Epithelial cell of prostate (primary cell): ENCODE results near the gene ARHGAP40.
"Not testable (repeated sequence)": the region's sequence is repeated elsewhere in the genome, so short reads cannot be mapped to it uniquely, and the experiment has no call there.

Source experiments
- DNase-seq: peaks from one replicate; pipeline ENCODE4 v3.0.0-alpha.2; 2011; ENCODE audit warnings: low read depth, low spot score
- H3K27ac ChIP-seq: fragments of 450-650 bp; 2 replicates; pipeline ENCODE4 v1.5.1; 2017; ENCODE audit warnings: mild to moderate bottlenecking

The ARHGAP40 gene

GRCh38 chr20:38586181-38586525, 15.5 kb upstream of the ARHGAP40 start:
- H3K27ac ChIP-seq, result no peak overlapping the region
- no peak for DNase-seq

DNA sequence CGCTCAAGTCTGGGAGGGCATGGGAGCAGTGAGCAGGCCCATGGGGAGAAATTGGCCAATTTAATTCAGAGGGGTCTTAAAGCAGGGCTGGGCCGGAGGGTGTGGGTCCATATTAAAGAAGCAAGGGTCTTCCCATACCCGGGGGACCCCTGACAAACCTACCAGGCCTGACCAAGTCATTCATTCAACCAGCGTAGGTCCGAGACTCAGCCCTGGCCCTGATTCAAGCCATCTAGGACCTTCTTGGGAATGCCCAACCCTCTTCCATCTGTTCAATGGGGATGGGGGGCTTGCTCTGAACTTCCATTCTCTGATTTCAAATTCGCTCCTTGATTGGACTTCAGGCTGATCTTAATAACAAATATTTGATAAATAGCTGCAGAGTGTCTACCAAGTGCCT, 13.3 kb upstream of the ARHGAP40 start:
- DNase-seq, result no peak
- no peak overlapping the region for H3K27ac ChIP-seq

- no peak for DNase-seq
- H3K27ac ChIP-seq, result no peak overlapping the region
Measured at GRCh38 chr20:38589351-38589750, 12.3 kb upstream of the ARHGAP40 start.

DNA sequence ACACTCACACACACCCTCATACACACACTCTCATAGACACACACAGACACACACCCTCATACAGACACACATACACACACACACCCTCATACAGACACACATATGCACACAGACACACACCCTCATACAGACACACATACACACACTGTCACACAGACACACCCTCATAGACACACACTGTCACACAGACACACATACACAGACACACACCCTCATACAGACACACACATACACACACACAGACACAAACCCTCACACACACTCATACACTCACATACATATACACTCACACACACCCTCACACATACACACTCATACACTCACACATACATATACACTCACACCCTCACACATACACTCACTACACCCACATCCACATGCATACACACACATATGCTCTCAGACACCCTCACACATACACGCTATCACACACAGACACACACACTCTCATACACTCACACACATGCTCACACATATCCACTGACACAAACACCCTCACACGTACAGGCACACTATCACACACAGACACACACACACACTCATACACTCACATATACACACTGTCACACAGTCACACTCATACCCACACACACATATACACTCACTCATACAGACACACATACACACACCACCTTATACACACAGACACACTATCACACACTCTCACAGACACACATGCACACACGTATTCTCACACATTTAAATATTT, 11.5 kb upstream of the ARHGAP40 start:
- DNase-seq, result no peak
- H3K27ac ChIP-seq, result no peak overlapping the region

- DNase-seq, result no peak
Measured at GRCh38 chr20:38590676-38591473, 10.7 kb upstream of the ARHGAP40 start.

GRCh38 chr20:38591474-38592410, 9.9 kb upstream of the ARHGAP40 start:
- H3K27ac ChIP-seq, result no peak overlapping the region
- DNase-seq, result no peak

More at GRCh38 chr20:38590676-38591473, 10.7 kb upstream of the ARHGAP40 start:
- no peak overlapping the region for H3K27ac ChIP-seq

DNA sequence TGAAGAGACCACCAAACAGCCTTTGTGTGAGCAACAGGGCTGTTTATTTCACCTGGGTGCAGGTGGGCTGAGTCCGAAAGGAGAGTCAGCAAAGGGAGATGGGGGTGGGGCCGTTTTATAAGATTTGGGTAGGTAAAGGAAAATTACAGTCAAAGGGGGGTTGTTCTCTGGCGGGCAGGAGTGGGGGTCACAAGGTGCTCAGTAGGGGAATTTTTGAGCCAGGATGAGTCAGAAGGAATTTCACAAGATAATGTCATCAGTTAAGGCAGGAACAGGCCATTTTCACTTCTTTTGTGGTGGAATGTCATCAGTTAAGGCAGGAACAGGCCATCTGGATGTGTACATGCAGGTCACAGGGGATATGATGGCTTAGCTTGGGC, 9.2 kb upstream of the ARHGAP40 start:
- not testable (repeated sequence) for DNase-seq, H3K27ac ChIP-seq

- H3K27ac ChIP-seq, DNase-seq: not testable (repeated sequence)
Measured at GRCh38 chr20:38594281-38594680, 7.3 kb upstream of the ARHGAP40 start.

DNA sequence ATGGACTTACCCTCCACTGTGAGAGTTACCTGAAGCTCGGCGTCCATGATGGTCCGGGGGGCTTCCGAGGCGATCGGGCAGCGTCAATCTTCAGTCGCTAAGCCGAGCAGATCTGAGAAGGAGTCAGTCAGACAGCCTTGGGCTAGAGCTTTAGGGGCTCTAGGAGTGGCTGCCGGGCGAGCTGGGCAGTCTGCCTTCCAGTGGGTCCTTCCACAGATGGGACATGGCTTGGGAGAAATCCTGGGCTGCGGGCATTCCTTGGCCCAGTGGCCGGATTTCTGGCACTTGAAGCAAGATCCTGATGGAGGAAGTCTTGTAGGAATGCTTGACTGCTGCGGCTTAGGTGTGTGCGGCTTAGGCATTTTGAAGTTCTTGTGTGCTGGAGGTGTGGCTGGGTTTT, 5.7 kb upstream of the ARHGAP40 start:
- H3K27ac ChIP-seq, DNase-seq: not testable (repeated sequence)

DNA sequence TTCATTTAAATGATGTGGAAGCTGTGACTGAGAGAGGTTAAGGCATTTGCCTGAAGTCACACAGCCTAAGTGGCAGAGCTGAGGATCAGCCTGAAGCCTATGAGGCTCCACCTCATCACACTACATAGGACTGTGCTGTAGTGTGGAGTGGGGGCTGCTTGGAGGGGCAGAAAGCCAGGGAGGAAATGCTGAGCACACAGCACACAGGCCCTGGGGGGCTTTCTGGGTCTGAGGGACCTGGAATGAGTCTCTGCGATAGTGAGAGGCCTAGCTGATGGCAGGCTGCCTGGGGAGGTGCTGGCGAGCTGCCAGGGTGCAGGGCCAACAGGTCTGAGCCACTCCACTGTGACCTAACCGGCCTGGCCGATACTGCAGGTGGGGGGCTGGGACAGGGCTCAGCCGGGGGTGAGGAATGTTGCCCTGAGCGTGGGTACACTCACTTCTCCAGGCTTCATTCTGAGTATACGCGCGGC, 2.2 kb upstream of the ARHGAP40 start:
- peak; percentile 16 for DNase-seq
- peak overlapping the region; percentile 40 for H3K27ac ChIP-seq

DNA sequence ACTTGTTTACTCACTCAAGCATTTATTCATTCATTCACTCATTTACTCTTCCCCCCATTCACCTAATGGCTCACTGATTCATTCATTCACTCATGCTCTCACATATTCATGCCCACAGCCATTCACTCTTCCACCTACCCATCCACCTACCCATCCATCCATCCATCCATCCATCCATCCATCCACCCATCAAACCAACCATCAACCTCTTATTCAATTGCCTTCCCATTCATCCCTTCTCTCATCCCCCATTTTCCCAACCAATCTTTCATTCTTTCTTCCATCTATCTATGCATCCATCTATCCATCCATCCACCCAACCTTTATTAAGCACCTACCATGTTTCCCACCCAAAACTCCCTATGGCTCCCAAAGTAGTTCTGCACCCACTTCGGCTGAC, 1.6 kb upstream of the ARHGAP40 start:
- peak overlapping the region; percentile 40 for H3K27ac ChIP-seq
- no peak for DNase-seq

GRCh38 chr20:38602185-38602581, 574 bp downstream of the ARHGAP40 start:
- no peak for DNase-seq
- no peak overlapping the region for H3K27ac ChIP-seq

- DNase-seq, result no peak
- no peak overlapping the region for H3K27ac ChIP-seq
Measured at GRCh38 chr20:38603286-38603685, 1.7 kb downstream of the ARHGAP40 start.

DNA sequence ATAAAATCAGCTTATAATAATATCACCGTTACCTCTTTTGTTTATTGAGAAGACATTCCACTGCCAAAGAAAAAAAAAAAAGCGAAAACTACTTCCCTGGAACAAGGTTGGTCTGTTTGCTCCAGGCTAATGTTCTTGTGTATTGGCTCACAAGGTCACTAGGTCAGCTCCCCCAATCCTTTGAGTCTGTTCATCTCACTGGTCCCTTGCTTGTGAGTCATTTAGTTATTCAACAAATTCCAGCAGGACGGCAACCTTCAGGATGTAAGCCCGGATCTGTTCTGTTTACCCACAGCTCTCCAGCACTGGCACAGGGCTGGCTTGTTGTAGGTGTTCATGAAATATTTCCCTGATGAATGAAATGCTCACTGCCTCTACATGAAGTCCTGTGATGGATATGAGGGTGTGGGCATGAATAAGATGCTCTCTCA, 3.3 kb downstream of the ARHGAP40 start:
- peak overlapping the region; percentile 45 for H3K27ac ChIP-seq
- peak; percentile 57 for DNase-seq

GRCh38 chr20:38607351-38607750, 5.7 kb downstream of the ARHGAP40 start:
- no peak for DNase-seq
- no peak overlapping the region for H3K27ac ChIP-seq

DNA sequence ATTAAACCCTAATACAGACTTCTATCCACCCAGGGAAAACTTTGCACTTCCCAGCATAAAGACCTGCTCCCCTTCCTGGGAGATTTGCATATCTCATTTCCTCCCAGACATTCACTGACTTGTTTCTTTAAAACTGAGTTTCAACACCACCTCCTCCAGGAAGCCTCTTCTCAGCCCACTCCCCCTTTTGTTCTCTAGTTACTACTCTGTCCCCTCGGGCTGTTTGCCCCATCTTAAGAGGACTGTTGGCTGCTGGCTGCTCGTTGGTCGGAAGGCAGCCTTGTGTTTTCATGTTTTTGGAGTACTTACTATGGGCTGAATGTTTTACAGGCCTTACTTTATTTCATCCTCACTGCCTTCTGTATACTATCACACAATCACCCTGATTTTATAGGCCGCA, 6.6 kb downstream of the ARHGAP40 start:
- no peak for DNase-seq
- no peak overlapping the region for H3K27ac ChIP-seq

- peak overlapping the region; percentile 61 for H3K27ac ChIP-seq
- no peak for DNase-seq
Measured at GRCh38 chr20:38609815-38610214, 8.2 kb downstream of the ARHGAP40 start.

- DNase-seq, result peak; percentile 16
Measured at GRCh38 chr20:38610521-38610920, 8.9 kb downstream of the ARHGAP40 start.

GRCh38 chr20:38612751-38613515, 11.3 kb downstream of the ARHGAP40 start:
- DNase-seq, result no peak

More at GRCh38 chr20:38610521-38610920, 8.9 kb downstream of the ARHGAP40 start:
- H3K27ac ChIP-seq, result peak overlapping the region; percentile 61

DNA sequence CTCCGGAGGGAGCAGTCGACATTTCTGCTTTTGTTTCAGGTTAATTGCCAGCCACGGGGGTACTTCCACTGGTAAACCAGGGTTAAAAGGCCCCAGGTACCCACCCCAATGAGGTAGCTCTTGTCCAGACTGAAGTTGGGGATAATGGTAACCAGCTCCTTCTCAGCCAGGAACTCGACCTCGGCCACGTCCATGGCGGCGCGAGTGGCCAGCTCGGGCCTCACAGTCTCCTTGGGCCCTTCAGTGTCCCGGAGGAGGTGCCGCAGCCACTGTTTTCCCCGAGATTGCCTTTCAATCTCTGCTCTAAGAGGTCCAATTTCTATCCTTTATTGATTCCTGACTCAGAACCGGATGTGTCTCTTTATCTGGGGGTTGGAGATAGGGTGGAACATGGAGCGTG, 13.7 kb downstream of the ARHGAP40 start:
- DNase-seq, result no peak
- H3K27ac ChIP-seq, result no peak overlapping the region

More at GRCh38 chr20:38612751-38613515, 11.3 kb downstream of the ARHGAP40 start:
- H3K27ac ChIP-seq, result no peak overlapping the region
